Islet precursor cell (in vitro differentiated cells): ENCODE results near the gene VASH1.

Experiments
- DNase-seq: peaks from one replicate; pipeline ENCODE4 v3.0.0-alpha.2; 2018

VASH1 gene

GRCh38 chr14:76752744-76753143, 8.5 kb upstream of the VASH1 start:
- DNase-seq, result peak; percentile 31

GRCh38 chr14:76753541-76754198, 7.6 kb upstream of the VASH1 start:
- DNase-seq, result no peak

DNA sequence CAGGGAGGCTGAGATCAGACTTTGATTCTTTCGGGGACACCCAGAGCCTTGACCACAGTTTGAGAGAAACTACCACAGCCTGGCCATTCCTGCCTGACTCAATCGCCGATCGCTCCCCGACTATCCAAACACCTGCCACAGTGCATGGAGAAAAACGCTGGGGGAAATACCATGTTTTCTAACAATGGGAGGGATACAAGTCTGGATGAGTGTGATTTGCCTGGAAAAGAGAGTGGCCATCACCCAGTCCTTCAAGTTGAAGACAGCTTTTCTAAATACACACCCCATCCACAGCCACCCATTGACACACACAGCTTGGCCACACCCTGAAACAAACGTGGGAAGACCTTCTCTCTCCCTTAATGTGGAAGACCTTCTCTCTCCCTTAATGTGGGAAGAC, 6.7 kb upstream of the VASH1 start:
- peak; percentile 35 for DNase-seq

DNA sequence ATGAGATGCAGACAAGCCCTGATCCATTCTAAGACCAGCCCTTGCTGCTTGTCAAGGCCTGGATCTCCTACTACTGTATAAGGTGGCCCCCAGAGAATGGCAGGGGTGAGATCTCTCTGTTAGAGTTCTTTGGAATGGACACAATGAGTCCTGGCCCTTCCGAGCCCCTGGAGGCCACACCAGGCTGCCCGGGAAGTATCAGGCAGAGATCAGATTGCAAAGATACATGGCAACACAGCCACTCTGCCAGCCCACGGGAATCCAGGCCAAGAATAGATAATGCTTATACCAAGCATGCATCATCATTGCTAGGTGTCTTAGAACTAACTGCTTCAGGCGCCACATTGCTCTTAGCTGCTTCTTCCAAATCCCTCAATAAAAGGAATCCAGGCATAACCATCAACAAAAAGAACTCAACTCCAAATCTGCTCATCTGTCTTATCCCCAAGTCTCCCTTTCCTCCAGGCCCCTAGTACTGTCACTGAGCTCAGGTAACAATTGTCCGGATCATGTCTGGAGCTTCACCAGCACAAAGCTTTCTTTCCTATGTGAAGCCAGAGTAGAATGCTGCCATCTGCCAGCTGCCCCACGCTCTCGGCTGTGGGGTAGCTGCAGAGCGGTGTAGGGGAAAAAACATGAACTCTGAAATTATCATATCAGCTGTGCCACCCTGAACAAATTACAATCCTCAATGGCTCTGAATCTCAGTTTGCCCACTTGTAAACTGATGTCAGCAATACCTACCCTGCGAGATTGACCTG, 5.5 kb upstream of the VASH1 start:
- no peak for DNase-seq

GRCh38 chr14:76756371-76756750, 4.9 kb upstream of the VASH1 start:
- DNase-seq, result no peak

GRCh38 chr14:76759589-76759988, 1.7 kb upstream of the VASH1 start:
- peak; percentile 38 for DNase-seq

DNA sequence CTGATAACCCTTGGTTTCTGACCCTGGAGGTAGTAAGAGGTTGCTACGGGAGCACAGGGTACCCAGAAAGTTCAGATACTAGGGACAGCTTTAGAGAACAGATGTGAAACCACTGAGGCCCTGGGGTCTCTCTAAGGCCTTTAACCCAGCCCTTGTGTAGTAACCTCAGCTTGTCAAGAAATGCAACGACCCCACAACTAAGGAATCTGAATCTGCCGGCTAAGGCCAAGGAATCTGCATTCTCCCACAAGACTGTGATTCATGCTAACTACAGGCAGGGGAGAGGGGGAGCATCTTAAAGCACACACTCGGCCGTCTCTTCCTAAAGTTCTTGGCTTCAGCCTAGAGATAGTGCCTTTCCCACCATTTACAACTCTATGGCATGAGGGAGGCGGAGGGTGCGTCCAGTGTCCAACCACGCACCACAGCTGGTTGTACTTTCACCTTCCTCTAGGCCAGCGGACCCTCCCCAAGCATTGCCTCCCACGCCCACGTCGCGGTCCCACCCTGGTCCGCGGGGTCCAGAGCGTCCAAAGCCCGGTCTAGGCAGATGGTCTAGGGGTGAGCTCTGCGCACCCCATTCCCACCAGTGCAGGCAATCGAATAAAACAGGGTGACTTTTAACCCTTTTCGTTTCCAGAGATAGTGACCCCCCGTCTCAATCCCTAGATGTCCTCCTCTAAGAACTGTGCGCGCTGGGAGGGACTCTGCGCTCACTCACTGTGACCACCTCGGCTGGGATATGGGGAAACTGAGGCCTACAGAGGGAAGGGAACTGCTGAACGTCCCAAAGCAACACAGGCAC, 735 bp upstream of the VASH1 start:
- peak; percentile 46 for DNase-seq

GRCh38 chr14:76761960-76762410, 717 bp downstream of the VASH1 start:
- no peak for DNase-seq

- peak; percentile 43 for DNase-seq
Observed at GRCh38 chr14:76762411-76763095, 1.3 kb downstream of the VASH1 start.

- no peak for DNase-seq
Observed at GRCh38 chr14:76763096-76764041, 2.1 kb downstream of the VASH1 start.

GRCh38 chr14:76765461-76765931, 4.2 kb downstream of the VASH1 start:
- DNase-seq, result no peak

DNA sequence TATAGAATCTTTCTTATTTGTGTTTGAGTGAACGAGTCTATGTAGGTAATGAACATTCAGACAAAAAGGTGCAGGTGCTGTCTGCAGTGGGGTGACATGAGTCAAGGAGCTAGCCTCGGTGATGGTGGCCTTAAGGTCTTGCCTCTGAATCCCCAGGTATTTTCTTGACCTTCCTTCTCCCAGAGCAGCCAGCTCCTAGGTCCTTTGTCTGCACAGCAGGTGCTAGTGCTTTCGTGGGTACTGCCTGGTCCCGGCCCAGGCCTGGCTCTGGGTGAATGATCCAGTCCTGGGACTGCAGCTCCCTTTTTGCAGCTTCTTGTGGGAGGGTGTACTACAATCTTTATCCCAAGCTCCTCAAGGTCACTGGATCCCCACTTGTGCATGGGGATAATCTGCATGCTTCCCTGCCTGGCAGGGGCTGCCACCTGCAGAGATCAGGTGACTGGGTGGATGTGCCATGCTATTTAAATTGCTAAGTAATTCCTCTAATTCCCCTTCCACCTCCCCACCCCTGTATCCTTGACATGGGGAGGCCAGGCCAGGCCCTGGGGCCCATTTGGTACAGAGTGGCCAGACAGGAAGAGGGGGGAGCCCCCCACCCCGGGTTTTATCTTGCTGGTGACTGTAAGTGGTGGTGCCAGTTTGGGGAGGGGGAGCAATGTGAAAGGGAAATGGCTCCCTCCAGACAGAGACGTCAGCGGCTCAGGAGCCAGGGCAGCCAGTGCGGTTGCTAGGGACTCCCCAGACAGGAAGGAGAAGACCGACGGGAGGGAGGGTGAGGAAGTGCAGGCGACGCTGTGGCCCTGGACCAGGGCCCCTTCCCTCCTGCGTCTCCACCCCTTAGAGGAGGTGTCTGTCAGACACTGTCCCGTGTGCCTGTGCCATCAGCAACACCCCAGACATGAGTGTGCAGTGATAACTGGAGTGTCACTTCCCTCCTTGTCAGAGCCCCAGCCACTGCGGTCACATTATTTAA, 6.7 kb downstream of the VASH1 start:
- DNase-seq, result peak; percentile 71

DNA sequence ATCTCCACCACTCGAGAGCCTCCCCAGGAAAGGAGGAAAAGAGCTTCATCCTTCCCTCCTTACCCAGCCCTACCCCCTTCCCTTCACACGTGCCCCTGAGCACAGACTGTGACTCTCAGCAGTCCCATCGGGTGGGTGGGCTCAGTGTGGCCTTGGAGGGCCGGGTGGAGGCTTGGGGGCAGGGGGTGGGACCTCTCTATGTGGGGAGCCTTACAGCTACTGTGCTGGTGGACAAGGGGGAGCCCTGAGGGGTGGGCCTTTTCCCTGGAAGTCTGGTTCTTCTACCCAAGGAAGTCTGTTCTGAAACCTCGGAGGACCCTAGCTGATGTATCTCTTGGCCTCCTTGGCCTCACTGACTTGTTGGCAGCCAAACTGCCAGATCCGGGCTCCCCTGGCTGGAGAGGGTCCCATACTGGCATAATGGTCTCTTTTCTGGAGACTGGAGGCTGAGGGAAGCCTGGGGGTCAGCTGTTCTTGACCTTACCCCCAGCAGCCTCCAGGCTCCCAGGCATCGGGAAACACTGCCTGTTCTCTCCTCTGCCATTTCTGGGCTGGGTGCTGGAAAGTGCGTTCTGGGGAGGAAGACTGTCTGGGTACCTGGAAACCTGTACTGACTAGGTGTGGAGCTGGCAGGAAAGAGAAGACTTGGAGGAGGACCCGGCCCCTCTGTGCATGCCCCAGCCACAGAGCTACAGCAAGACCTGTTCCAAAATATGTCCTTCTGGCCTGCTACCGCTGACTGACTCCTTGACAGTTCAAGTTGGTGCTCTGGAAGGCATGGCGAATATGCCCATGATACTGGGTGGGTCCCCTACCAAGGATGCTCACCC, 7.6 kb downstream of the VASH1 start:
- DNase-seq, result peak; percentile 39

GRCh38 chr14:76769636-76770292, 8.5 kb downstream of the VASH1 start:
- DNase-seq, result peak; percentile 40

DNA sequence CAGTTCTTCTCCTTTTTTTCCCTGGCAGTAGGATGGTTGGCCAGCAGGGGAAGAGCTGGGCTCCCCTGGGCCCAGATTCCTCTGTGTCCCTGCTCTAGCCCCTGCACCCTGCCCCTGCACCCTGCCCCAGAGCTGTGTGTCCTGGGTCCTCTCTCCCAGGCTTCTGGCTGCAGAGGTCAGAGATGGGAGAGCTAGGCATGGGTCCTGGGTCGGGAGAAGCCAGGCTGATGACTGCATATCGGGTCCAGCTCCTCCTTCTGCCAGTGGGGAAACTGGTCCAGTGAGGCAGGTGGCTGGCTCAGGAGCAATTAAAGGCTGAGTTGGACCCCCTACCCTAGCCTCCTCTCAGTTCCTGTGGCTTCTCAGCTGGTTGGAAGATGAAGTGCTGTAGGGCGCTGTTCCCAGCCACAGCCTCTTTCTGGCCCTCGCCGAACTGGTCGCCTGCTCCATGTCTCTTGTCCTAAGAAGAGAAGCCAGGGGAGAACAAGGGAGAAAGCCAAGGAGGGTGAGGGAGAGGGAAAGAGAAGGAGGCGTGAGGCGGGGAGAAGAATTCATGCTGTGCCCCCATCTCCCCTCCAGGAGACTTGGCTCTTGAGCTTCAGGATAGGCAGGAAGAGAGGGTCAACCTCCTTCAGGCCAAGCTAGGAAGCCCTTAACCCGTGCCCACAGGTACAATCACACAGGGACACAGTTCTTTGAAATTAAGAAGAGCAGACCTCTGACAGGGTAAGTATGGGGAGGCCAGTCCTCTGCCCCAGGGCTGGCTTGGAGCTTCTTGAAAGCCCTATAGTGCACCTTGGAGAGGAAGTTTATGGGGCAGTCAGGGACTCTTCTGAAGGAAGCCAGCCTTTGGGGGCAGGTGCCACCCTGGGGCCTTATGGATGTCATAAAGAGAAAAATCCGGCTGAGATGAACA, 9.5 kb downstream of the VASH1 start:
- DNase-seq, result peak; percentile 55

DNA sequence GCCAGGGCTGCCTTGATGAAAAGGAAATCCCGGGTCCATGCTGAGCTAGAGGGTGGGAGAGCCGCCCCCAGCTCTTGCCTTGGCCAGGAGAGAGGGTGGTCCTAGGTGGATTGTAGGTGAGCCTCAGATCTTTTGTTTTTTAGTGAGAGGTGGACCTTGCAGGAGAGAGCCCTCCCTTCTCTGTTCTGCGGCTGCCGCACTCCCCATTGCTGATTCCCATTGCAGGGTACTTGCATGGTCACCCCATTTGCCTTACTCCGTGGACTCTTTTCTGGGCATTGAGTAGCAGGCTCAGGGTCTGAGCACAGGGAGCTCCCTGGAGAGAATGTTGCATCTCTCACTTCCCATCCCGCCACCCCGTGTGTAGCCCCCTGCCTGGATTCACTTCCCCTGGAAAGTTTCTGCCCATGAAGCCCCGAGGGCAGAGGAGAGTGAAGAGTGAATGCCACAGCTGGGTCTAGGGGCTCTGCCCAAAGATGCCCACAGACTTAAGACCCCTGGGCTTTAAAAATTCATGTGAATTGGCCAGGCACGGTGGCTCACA, 10.2 kb downstream of the VASH1 start:
- peak; percentile 13 for DNase-seq
